ENCODE results near the gene RPL13A. TPM values are rescaled to one million over a fixed set of nuclear protein-coding genes. Genes with fewer than 3 reads are reported as not detected.
"Not testable (repeated sequence)": the region's sequence is repeated elsewhere in the genome, so short reads cannot be mapped to it uniquely, and the experiment has no call there.

Gene RPL13A
- total and polyA plus RNA-seq, 12 donors, result 1,171 to 2,740 (median 1,355) TPM

GRCh38 chr19:49442354-49442753 is 45.1 kb upstream of the RPL13A start:
- H3K36me3 ChIP-seq, result peaks cover 0 to 15% (median 0%) of the 10 kb centered on the region in 9 donors
- peaks cover 8 to 50% (median 45%) of the 10 kb centered on the region in 7 donors for H3K27me3 ChIP-seq
- H3K4me3 ChIP-seq, result peak overlapping the region in 9 of 10 donors; percentile 60 to 93 (median 71)
- ATAC-seq (peak in 3 of 8 donors; percentile 0 to 2 (median 1)), DNase-seq (peak; percentile 44 to 52)
- WGBS, 2 donors, result 8 to 9% methylated on average over 11 of the region's 11 CpGs
- H3K9me3 ChIP-seq, result no peaks in the 10 kb centered on the region
- peak overlapping the region in 9 of 10 donors; percentile 15 to 92 (median 41) for H3K27ac ChIP-seq
- TF ChIP-seq, protein P1, sequence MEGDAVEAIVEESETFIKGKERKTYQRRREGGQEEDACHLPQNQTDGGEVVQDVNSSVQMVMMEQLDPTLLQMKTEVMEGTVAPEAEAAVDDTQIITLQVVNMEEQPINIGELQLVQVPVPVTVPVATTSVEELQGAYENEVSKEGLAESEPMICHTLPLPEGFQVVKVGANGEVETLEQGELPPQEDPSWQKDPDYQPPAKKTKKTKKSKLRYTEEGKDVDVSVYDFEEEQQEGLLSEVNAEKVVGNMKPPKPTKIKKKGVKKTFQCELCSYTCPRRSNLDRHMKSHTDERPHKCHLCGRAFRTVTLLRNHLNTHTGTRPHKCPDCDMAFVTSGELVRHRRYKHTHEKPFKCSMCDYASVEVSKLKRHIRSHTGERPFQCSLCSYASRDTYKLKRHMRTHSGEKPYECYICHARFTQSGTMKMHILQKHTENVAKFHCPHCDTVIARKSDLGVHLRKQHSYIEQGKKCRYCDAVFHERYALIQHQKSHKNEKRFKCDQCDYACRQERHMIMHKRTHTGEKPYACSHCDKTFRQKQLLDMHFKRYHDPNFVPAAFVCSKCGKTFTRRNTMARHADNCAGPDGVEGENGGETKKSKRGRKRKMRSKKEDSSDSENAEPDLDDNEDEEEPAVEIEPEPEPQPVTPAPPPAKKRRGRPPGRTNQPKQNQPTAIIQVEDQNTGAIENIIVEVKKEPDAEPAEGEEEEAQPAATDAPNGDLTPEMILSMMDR (IDR thresholded peaks at IDR 0.05), result no peak
- peaks cover 0 to 21% (median 6%) of the 10 kb centered on the region in 9 donors for H3K4me1 ChIP-seq
- intact Hi-C loops (cut with DNase I), result loop anchor here in 8 of 10 donors (2.0 to 10.0 kb wide), 6 partner anchors 50 to 218 kb away; partner anchors contain the start of genes DKKL1 (in 1 of the 8) and TEAD2 (in 1 of the 8)

- Histone ChIP-seq H3K27ac (peak overlapping the region; percentile 55 to 92 (median 86)), H3K4me3 (peak overlapping the region; percentile 60 to 93 (median 69)), H3K4me1 (peaks cover 0 to 22% (median 6%) of the 10 kb centered on the region in 9 donors), H3K36me3 (peaks cover 0 to 20% (median 0%) of the 10 kb centered on the region in 9 donors), H3K9me3 (no peaks in the 10 kb centered on the region), H3K27me3 (peaks cover 8 to 47% (median 43%) of the 10 kb centered on the region in 7 donors)
- WGBS, 2 donors, result 1% methylated on average over 41 to 43 of the region's 43 CpGs
- peak; percentile 96 to 98 for DNase-seq
- intact Hi-C loops (cut with DNase I), result loop anchor here (1.0 to 10.0 kb wide), 7 partner anchors 50 to 218 kb away; partner anchors contain the start of genes DKKL1 (in 1 of the 10) and TEAD2 (in 1 of the 10)
- TF ChIP-seq, protein P1 (IDR thresholded peaks at IDR 0.05), result no peak
- ATAC-seq, result peak; percentile 79 to 87 (median 84)
Measured at GRCh38 chr19:49442771-49443365, 44.5 kb upstream of the RPL13A start.

DNA sequence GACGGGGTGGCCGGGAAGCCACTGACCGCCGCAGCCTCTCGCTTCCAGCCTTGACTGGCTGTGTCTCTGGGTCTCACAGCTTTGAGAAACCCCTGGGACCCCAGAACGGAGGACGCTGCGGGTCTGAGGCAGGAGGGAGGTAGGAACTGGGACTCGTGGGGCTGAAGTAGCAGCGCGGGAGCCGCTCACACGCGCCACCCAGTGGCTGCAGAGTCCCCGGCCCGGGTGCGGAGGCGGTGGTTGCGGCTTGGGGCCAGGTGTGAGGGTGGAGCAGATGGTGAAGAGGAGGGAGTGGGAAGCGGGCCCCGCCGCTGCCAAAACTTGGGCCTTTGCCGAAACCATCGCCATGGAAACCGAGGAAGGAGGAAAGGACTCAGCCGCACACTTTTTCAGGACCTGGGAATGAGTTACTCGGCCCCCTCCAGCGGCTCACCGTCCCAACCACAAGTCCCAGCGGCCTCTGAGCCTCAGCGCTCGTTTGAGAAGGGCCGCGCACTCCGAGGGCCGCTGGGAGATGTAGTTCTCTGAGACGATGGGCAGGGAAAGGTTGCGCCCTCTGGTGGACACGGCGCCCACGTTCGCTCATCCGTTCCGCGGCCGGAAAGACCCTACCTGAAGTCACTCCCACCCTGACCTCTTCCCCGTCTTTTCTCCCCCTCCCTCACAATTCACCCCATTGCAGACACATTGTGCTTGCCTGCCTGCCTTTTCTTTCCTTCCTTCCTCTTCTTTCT is 43.9 kb upstream of the RPL13A start:
- Histone ChIP-seq H3K4me1 (peaks cover 0 to 23% (median 6%) of the 10 kb centered on the region in 9 donors), H3K9me3 (no peaks in the 10 kb centered on the region), H3K36me3 (peaks cover 0 to 27% (median 0%) of the 10 kb centered on the region in 9 donors), H3K27ac (peak overlapping the region; percentile 55 to 92 (median 86)), H3K4me3 (peak overlapping the region; percentile 60 to 93 (median 69)), H3K27me3 (peaks cover 8 to 40% (median 36%) of the 10 kb centered on the region in 7 donors)
- intact Hi-C loops (cut with DNase I), result loop anchor here (1.0 to 10.0 kb wide), 7 partner anchors 51 to 219 kb away; partner anchors contain the start of genes DKKL1 (in 1 of the 10) and TEAD2 (in 1 of the 10)
- whole genome bisulfite sequencing, 2 donors, result 0 to 1% methylated on average over 44 to 47 of the region's 47 CpGs
- DNase-seq (peak; percentile 94 to 96), ATAC-seq (peak; percentile 86 to 95 (median 93))
- TF ChIP-seq, protein P1 (IDR thresholded peaks at IDR 0.05), result peak; percentile 65 to 89 (median 80)

DNA sequence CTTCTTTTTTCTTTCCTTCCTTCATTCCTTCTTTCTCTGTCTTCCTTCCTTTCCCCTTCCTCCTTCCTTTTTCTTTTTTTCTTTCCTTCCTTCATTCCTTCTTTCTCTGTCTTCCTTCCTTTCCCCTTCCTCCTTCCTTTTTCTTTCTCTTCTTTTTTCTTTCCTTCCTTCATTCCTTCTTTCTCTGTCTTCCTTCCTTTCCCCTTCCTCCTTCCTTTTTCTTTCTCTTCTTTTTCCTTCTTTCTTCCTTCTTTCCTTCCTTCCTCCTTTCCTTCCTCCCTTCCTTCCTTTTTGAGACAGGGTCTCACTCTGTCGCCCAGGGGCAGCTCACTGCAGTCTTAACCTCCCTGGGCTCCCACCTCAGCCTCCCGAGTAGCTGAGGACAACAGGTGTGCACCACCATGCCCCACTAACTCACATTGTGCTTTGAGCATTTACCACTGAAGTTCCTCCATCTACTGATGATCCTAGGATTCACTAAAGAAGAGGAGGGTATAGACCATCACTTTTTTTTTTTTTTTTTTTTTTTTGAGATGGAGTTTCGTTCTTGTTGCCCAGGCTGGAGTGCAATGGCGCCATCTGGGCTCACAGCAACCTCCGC is 43.2 kb upstream of the RPL13A start:
- Histone ChIP-seq H3K4me1 (peaks cover 0 to 23% (median 6%) of the 10 kb centered on the region in 9 donors), H3K27ac (peak overlapping the region in 3 of 10 donors; percentile 61 to 92 (median 86)), H3K27me3 (peaks cover 8 to 34% (median 29%) of the 10 kb centered on the region in 7 donors), H3K36me3 (peaks cover 0 to 34% (median 0%) of the 10 kb centered on the region in 9 donors)
- not testable (repeated sequence) for ATAC-seq, H3K4me3 ChIP-seq, DNase-seq, H3K9me3 ChIP-seq
- 67 to 72% methylated on average over 5 of the region's 5 CpGs for WGBS, 2 donors
- intact Hi-C loops (cut with DNase I), result loop anchor here in 4 of 10 donors (5.0 to 10.0 kb wide), 3 partner anchors 52 to 219 kb away; no protein-coding TSS in a partner anchor
